CD14-positive monocyte (primary cell): ENCODE measurements around the gene CREB5. TPM values are rescaled to one million over a fixed set of nuclear protein-coding genes. Genes with fewer than 3 reads are reported as not detected.

Experiments
- DNase-seq, 3 donors: peaks; one replicate each; pipeline ENCODE4 v3.0.0-alpha.2; 2011 to 2022
- H2AFZ ChIP-seq: 2 replicates; pipeline ENCODE4 v1.6.0; 2012; ENCODE audit warnings: mild to moderate bottlenecking, low read depth, low read length, inconsistent platforms; ENCODE audit not compliant: insufficient read depth, poor library complexity, severe bottlenecking
- H3K27ac ChIP-seq, 2 donors: 1 replicate in 1 of 2; 2 replicates in 1 of 2; pipeline ENCODE4 v1.5.1; 2012 to 2013; ENCODE audit warnings: low read length in 2 of 2, control low read depth in 1 of 2, inconsistent platforms in 1 of 2, low read depth in 1 of 2, mild to moderate bottlenecking in 1 of 2
- H3K27me3 ChIP-seq, 2 donors: one replicate each; pipeline versions ENCODE4 v1.6.0 to v1.6.1; 2011 to 2013; ENCODE audit warnings: low read length in 2 of 2; ENCODE audit not compliant: control insufficient read depth in 2 of 2, insufficient read depth in 2 of 2
- H3K36me3 ChIP-seq, 2 donors: replicated peaks in 1 of 2; 1 replicate in 1 of 2; 2 replicates in 1 of 2; pipeline versions ENCODE4 v1.5.1 to v1.6.1; 2012 to 2013; ENCODE audit warnings: low read length in 2 of 2, control low read depth in 1 of 2, inconsistent platforms in 1 of 2, mild to moderate bottlenecking in 1 of 2; ENCODE audit not compliant: insufficient read depth in 2 of 2, control insufficient read depth in 1 of 2
- H3K4me1 ChIP-seq, 2 donors: 1 replicate in 1 of 2; 2 replicates in 1 of 2; pipeline versions ENCODE4 v1.5.1 to v1.6.1; 2012 to 2013; ENCODE audit warnings: low read length in 2 of 2, control low read depth in 1 of 2, inconsistent platforms in 1 of 2, mild to moderate bottlenecking in 1 of 2, moderate library complexity in 1 of 2; ENCODE audit not compliant: insufficient read depth in 2 of 2, control insufficient read depth in 1 of 2
- H3K4me2 ChIP-seq: replicated peaks from 2 replicates; pipeline ENCODE3; 2012; ENCODE audit warnings: low read length, moderate library complexity, mild to moderate bottlenecking; ENCODE audit not compliant: poor library complexity, severe bottlenecking; ENCODE audit errors: extremely low read depth
- H3K4me3 ChIP-seq, 3 experiments: fragments of 200-600 bp in 1 of 3; sonication (generic) in 1 of 3; replicated peaks in 1 of 3; 1 replicate in 2 of 3; 2 replicates in 1 of 3; pipeline ENCODE4 v1.5.1; 2011 to 2013; ENCODE audit warnings: low read length in 3 of 3, mild to moderate bottlenecking in 3 of 3, control low read depth in 2 of 3, low read depth in 2 of 3, inconsistent platforms in 1 of 3, moderate library complexity in 1 of 3
- H3K79me2 ChIP-seq: 2 replicates; pipeline ENCODE4 v1.6.0; 2012; ENCODE audit warnings: mild to moderate bottlenecking, control low read depth, inconsistent platforms, low read length, moderate library complexity; ENCODE audit not compliant: insufficient read depth
- H3K9ac ChIP-seq: 2 replicates; pipeline ENCODE4 v1.6.0; 2017; ENCODE audit warnings: low read length, mild to moderate bottlenecking; ENCODE audit not compliant: insufficient read depth, poor library complexity, severe bottlenecking
- H3K9me3 ChIP-seq, 2 donors: replicated peaks in 1 of 2; 1 replicate in 1 of 2; 2 replicates in 1 of 2; pipeline versions ENCODE4 v1.5.1 to v1.6.1; 2012 to 2013; ENCODE audit warnings: low read length in 2 of 2, control low read depth in 1 of 2; ENCODE audit not compliant: control insufficient read depth in 1 of 2, insufficient read depth in 1 of 2
- H4K20me1 ChIP-seq: 2 replicates; pipeline ENCODE4 v1.6.0; 2012; ENCODE audit warnings: mild to moderate bottlenecking, low read length, control low read depth, moderate library complexity; ENCODE audit not compliant: insufficient read depth
- H3K27ac Mint-ChIP-seq, 7 donors: one replicate each; pipeline ENCODE4 v1.8.0; 2020; ENCODE audit warnings: mild to moderate bottlenecking in 7 of 7, mixed read lengths in 7 of 7, moderate library complexity in 6 of 7, inconsistent platforms in 2 of 7
- H3K27me3 Mint-ChIP-seq, 3 donors: one replicate each; pipeline ENCODE4 v1.8.0; 2021 to 2022; ENCODE audit warnings: low read depth in 3 of 3, mild to moderate bottlenecking in 3 of 3, mixed read lengths in 3 of 3, moderate library complexity in 3 of 3, inconsistent platforms in 1 of 3
- H3K36me3 Mint-ChIP-seq, 2 donors: one replicate each; pipeline ENCODE4 v1.8.0; 2020; ENCODE audit warnings: mixed read lengths in 2 of 2, inconsistent platforms in 1 of 2, mild to moderate bottlenecking in 1 of 2
- H3K4me1 Mint-ChIP-seq: one replicate; pipeline ENCODE4 v1.8.0; 2020; ENCODE audit warnings: mild to moderate bottlenecking, mixed read lengths
- H3K4me3 Mint-ChIP-seq, 2 donors: one replicate each; pipeline ENCODE4 v1.8.0; 2020; ENCODE audit warnings: mild to moderate bottlenecking in 2 of 2, mixed read lengths in 2 of 2, moderate library complexity in 1 of 2
- H3K9me3 Mint-ChIP-seq, 7 donors: one replicate each; pipeline ENCODE4 v1.8.0; 2020 to 2022; ENCODE audit warnings: mixed read lengths in 7 of 7, mild to moderate bottlenecking in 6 of 7, moderate library complexity in 6 of 7, inconsistent platforms in 2 of 7
- WGBS: methylation state at CpG from one replicate; pipeline ENCODE4 v1.1.5; 2013; ENCODE audit warnings: missing lambda C conversion rate; ENCODE audit not compliant: insufficient coverage; 5-methylcytosine and 5-hydroxymethylcytosine counted together
- intact Hi-C, 2 donors: fragments of 100-400 bp; cut with micrococcal nuclease; formaldehyde crosslinking; loops; one replicate each; pipeline versions ENCODE4 v1.15.0 to v1.15.1; 2023
- polyA plus RNA-seq, 3 donors: library from polyadenylated mRNA; depleted of rRNA in 1 of 3; unstranded in 2 of 3; stranded (reverse) in 1 of 3; fragments of 300-500 nt in 2 of 3; fragments of >200 nt in 1 of 3; fragmentation: Illumina TruSeq in 2 of 3; gene quantifications; 1 replicate in 2 of 3; 2 replicates in 1 of 3; pipeline ENCODE4 v1.2.3, GENCODE V29; 2012 to 2021
- TF ChIP-seq, protein P1 (sequence below): fragments of 200-600 bp; IDR thresholded peaks from one replicate; pipeline ENCODE4 v1.8.0; 2022; ENCODE audit warnings: antibody characterized with exemption, mild to moderate bottlenecking

The CREB5 gene
- polyA plus RNA-seq, 3 donors: 25.1 to 72.3 (median 44.2) TPM

DNA sequence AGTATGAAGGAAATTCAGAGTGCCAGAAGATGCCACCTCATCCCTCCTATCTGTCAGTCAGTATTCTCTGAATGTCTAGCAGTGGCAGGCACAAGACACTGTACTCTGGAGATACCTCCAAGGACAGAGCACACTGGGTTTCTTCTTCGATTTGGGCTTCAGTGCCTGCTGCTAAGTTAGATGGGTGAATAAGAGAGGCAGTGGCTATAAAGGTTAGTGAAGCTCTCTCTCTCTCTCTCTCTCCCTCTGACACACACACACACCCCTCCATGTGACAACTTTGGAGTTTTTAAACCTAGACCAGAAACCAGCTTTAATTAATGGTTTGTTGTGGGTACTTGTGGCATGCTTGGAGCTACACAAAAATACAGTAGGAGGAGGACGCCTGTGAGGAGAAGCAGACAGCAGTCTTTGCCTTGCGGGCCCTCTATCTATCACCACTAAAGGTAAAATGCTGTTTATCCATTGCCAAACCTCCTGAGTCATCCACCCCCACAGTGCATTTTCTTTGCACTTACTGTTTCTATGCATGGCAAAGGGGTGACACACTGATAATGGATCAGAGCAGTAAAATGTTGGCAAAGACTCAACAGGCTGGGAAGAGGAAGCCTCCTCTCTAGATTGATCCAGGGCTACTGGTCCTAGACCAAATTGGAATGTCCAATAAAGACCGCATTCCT lies 443.4 kb downstream of the CREB5 start:
- no CpG with 5 or more reads among the region's 4 CpGs for WGBS
- Histone ChIP-seq H3K4me2 (no peak overlapping the region), H3K27me3 (peaks cover 43 to 50% of the 10 kb centered on the region in 2 donors), H2AFZ (no peak overlapping the region), H3K4me3 (no peak overlapping the region), H3K9ac (no peak overlapping the region), H3K4me1 (peaks cover 10 to 16% of the 10 kb centered on the region in 2 donors), H4K20me1 (no peaks in the 10 kb centered on the region), H3K36me3 (no peaks in the 10 kb centered on the region), H3K9me3 (no peaks in the 10 kb centered on the region), H3K27ac (no peak overlapping the region), H3K79me2 (no peaks in the 10 kb centered on the region)
- peaks cover 15% of the 10 kb centered on the region for H3K4me1 Mint-ChIP-seq
- no peak overlapping the region for H3K4me3 Mint-ChIP-seq
- H3K36me3 Mint-ChIP-seq: no peaks in the 10 kb centered on the region
- peaks cover 59 to 76% (median 60%) of the 10 kb centered on the region in 3 donors for H3K27me3 Mint-ChIP-seq
- peaks cover 0 to 4% (median 0%) of the 10 kb centered on the region in 7 donors for H3K9me3 Mint-ChIP-seq
- TF ChIP-seq, protein P1, sequence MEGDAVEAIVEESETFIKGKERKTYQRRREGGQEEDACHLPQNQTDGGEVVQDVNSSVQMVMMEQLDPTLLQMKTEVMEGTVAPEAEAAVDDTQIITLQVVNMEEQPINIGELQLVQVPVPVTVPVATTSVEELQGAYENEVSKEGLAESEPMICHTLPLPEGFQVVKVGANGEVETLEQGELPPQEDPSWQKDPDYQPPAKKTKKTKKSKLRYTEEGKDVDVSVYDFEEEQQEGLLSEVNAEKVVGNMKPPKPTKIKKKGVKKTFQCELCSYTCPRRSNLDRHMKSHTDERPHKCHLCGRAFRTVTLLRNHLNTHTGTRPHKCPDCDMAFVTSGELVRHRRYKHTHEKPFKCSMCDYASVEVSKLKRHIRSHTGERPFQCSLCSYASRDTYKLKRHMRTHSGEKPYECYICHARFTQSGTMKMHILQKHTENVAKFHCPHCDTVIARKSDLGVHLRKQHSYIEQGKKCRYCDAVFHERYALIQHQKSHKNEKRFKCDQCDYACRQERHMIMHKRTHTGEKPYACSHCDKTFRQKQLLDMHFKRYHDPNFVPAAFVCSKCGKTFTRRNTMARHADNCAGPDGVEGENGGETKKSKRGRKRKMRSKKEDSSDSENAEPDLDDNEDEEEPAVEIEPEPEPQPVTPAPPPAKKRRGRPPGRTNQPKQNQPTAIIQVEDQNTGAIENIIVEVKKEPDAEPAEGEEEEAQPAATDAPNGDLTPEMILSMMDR: no peak
- intact Hi-C loops: loop anchor here in 1 of 2 donors (10.0 kb wide), 1 partner anchor 241 kb away; no protein-coding TSS in a partner anchor
- no peak for DNase-seq
- H3K27ac Mint-ChIP-seq: no peak overlapping the region

DNA sequence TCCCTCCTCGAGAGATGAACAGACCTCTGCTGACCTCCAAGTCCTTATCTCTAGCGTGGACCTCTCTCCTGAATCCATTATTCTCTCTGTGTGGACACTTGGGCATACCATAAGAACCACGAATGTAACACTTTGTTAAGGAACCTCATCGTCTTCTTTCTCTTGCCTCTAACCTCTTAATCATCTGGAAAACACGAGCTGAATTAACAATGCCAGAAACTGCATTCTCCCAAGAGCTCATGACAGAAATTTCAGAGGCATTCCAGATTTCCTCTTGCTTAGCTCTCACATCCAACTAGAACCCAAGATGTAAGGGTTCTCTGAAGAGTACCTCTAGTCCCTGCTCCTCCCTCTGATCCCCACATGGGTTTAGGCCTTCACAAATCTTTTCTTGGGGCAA lies 444.3 kb downstream of the CREB5 start:
- H3K9me3 Mint-ChIP-seq: peaks cover 0 to 4% (median 0%) of the 10 kb centered on the region in 7 donors
- Histone ChIP-seq H4K20me1 (no peaks in the 10 kb centered on the region), H3K27ac (no peak overlapping the region), H3K4me2 (no peak overlapping the region), H3K4me3 (no peak overlapping the region), H2AFZ (no peak overlapping the region), H3K9ac (no peak overlapping the region), H3K4me1 (peaks cover 10 to 16% of the 10 kb centered on the region in 2 donors), H3K27me3 (peaks cover 39 to 41% of the 10 kb centered on the region in 2 donors), H3K9me3 (no peaks in the 10 kb centered on the region), H3K79me2 (no peaks in the 10 kb centered on the region), H3K36me3 (no peaks in the 10 kb centered on the region)
- no peaks in the 10 kb centered on the region for H3K36me3 Mint-ChIP-seq
- DNase-seq: no peak
- peaks cover 15% of the 10 kb centered on the region for H3K4me1 Mint-ChIP-seq
- no peak overlapping the region for H3K27ac Mint-ChIP-seq
- TF ChIP-seq, protein P1: no peak
- WGBS: 87% methylated on average over 5 of the region's 5 CpGs
- intact Hi-C loops: loop anchor here in 1 of 2 donors (10.0 kb wide), 1 partner anchor 242 kb away; no protein-coding TSS in a partner anchor
- H3K4me3 Mint-ChIP-seq: peak overlapping the region in 1 of 2 donors; percentile 1
- peaks cover 52 to 67% (median 55%) of the 10 kb centered on the region in 3 donors for H3K27me3 Mint-ChIP-seq
